Measurements from ENCODE around the gene FAF1.
"Not testable (repeated sequence)": the region's sequence is repeated elsewhere in the genome, so short reads cannot be mapped to it uniquely, and the experiment has no call there.

Gene FAF1

DNA sequence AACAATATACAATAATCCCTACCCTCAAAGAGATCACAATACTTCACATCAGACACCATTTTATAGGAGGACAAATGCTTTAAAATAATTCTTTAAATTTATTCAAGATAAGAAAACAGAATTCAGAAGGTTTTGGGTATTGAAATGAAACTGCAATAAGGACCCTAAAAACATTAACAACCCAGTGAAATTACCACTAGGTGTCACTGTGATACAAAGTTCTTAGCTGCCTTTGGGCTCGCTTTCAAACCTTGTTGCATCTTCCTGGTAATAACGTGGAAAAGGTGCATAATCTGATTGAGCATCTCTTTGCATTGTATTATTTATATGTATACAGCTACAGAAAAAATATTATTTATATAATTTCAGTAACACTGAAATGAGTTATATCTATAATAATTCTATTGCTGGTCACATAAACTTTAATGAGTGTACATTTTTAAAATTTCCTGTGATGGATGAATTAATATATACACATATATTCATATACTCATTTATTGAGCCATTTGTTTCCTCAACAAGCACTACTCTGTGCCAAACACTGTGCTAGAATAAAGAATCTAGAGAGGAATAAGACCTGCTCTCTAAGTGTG lies 185.2 kb downstream of the FAF1 start:
- DNase-seq (ENCODE audit: low spot score) = no peak

DNA sequence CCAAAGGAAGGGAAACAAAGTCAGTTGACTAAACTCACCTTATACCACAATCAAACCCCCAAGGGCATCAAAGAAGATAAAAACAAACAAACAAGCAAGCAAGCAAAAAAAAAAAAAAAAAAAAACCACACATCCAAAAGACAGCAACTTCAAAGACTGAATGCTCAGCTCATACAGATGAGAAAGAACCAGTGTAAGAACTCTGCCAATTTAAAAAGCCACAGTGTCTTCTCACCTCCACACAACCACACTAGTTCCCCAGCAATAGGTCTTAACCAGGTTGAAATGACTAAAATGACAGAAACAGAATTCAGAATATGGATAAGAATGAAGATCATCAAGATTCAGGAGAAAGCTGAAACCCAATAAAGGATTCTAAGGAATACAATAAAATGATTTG lies 193.4 kb downstream of the FAF1 start:
- DNase-seq (ENCODE audit: low spot score) = no peak

DNA sequence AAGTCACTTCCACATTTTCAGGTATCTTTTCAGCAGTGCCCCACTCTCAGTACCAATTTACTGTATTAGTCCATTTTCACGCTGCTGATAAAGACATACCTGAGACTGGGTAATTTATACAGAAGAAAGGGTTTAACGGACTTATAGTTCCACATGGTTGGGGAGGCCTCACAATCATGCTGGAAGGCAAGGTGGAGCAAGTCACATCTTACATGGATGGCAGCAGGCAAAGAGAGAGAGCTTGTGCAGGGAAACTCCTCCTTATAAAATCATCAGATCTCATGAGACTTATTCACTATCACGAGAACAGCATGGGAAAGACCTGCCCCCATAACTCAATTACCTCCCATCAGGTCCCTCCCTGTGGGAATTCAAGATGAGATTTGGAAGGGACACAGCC lies 203.5 kb downstream of the FAF1 start:
- not testable (repeated sequence) for DNase-seq (ENCODE audit: low spot score)

DNA sequence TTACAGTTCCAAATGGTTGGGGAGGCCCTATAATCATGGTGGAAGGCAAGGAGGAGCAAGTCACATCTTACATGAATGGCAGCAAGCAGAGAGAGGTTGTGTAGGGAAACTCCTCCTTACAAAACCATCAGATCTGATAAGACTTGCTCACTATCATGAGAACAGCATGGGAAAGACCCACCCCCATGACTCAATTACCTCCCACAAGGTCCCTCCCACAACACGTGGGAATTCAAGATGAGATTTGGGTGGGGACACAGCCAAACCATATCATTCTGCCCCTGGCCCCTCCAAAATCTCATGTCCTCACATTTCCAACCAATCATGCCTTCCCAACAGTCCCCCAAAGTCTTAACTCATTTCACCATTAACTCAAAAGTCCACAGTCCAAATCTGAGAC lies 205.3 kb downstream of the FAF1 start:
- DNase-seq (ENCODE audit: low spot score) = not testable (repeated sequence)

DNA sequence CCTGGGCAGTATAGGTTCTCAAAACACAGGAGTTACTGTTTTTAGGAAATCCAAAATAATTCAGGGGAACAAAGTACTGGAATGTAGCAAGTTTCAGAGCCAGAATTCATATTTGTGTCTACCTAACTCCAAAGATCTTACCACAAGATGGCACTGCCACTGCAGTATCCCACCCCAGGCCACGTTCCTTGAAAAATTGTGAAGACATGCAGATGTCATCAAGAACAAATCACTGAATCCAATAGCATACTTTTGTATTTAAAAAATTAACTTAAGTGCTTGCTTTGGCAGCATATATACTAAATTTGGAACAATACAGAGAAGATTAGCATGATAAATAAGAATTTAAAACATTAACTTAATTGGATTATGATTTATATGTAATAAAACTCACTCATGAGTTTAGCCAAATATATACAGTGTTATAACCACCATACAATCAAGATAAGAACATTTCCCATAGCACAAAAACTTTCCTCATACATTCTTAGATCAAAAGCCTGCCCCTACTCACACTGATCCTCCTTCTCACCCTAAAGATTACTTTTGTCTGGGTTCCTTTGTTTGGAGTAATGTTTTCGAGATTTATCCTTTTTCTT lies 209.9 kb downstream of the FAF1 start:
- DNase-seq (ENCODE audit: low spot score) = no peak

DNA sequence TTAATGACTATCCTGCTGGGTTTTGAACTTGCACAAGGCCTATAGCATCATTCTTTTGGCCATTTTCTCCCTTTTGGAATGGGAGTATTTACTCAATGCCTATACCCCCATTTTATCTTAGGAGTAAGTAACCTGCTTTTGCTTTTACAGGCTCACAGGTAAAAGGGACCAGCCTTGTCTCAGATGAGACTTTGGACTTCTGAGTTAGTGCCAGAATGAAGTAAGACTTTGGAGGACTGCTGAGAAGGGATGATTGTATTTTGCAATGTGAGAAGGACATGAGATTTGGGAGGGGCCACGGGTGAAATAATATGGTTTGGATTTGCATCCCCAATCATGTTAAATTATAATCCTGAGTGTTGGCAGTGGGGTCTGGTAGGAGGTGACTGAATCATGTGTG lies 212.7 kb downstream of the FAF1 start:
- no peak for DNase-seq (ENCODE audit: low spot score)

DNA sequence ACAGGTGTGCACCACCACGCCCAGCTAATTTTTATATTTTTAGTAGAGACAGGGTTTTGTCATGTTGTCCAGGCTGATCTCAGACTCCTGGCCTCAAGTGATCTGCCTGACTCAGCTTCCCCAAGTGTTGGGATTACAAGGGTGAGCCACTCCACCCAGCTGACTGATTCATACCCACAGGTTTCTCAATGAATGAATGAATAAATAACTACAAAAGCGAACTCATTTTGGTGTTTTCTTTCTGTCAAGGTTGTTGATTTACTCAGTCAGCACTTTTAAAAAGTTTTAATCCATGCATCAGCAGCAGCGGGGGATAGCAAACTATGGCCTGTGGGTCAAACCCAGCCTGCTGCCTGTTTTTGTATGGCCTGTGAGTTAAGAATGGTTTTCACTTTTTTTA lies 217.5 kb downstream of the FAF1 start:
- DNase-seq (ENCODE audit: low spot score) = no peak

DNA sequence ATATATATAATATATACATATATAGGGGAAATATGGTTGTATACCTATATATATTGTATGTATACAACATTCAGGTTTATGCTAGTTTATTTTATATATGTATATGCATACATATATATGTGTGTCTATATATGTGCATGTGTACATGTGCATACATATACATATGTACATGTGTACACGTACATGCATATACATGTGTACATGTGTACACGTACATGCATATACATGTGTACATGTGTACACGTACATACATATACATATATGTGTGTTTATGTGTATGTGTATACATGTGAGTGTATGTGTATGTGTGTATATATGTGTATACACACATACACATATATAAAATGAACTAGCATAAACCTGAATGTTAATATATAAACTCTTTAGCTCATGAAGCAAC lies 220.9 kb downstream of the FAF1 start:
- DNase-seq (ENCODE audit: low spot score) = no peak

DNA sequence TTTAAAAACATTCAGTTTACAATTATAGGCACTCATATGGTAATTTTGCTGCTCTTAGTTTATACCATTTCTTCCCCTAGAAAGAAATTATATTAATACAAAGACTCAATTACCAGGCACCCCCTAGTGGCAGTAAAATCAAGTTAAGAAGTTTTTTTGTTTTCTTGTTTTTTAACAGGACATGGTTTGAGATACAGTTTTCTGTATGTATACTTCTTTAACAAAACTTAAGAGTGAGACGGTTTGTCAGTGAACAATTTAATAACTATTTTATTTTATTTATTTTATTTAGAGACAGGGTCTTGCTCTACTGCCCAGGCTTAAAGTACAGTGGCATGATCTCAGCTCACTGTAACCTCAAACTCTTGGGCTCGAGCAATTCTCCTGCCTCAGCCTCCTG lies 224.6 kb downstream of the FAF1 start:
- no peak for DNase-seq (ENCODE audit: low spot score)

DNA sequence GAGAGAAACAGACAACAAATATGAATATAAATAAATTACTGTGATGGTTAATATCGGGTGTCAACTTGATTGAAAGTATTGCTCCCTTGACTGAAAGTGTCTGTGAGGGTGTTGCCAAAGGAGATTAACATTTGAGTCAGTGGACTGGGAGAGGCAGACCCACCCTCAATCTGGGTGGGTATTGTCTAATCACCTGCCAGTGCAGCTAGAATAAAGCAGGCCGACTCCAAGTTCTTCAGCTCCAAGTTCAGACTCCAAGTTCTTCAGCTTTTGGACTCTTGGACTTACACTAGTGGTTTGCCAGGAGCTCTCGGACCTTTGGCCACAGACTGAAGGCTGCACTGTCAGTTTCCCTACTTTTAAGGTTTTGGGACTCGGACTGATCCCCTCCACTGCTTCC lies 232.5 kb downstream of the FAF1 start:
- not testable (repeated sequence) for DNase-seq (ENCODE audit: low spot score)

DNA sequence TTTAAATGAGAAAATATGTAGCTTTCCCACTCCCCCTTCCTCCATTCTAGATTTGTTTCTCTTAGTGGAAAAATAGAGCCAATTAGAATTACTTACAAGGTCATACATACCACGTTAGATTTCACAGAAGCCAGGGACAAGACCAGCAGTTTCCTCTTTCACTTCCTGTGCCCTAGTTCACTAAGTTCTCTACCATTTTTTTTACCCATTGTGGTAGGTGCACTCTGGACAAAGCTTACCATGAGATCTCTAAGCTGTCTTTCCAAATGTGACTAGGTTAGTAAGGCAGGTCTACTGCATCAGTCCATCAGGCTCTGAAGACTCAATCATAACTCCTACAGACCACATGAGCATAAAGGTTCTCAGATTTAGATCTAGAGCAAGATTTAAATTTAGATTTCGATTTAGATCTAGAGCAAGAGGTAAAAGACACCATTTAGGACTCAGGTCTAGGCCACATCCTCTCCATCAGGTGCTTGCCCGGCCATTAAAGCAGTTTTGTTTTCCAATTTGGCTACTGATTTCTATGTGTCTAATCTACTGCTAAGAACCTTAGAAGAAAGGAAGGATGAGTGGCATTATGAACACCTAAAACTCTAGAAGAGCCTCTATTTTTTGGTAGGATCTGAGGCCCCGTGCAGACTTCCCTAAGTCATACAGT lies 235.3 kb downstream of the FAF1 start:
- DNase-seq (ENCODE audit: low spot score) = no peak

DNA sequence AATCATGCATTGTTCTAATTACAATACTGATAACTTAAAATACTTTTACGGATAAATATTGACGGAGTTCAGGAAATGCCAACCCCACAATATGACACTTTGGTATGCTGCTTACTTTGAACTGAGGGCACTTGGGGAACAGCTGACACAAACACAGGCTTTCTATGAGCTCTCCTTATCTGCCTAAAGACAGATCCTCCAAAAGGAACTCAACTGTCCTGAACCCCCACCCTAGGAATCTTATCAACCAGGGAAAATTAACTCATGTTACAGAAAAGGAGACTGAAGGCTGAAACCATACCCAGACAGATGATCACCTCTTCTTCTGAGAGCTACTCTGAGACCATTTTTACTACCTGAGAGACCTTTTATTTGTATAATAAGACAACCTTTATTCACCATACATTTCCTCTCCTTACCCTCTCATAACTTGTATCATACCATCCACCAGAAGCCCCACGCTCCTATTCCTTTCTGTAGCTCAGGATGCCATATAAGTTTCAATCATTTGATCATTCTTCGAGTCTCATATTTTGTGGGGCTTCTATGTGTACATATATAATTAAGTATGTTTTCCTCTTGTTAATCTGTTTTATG lies 239.5 kb downstream of the FAF1 start:
- DNase-seq (ENCODE audit: low spot score) = no peak

DNA sequence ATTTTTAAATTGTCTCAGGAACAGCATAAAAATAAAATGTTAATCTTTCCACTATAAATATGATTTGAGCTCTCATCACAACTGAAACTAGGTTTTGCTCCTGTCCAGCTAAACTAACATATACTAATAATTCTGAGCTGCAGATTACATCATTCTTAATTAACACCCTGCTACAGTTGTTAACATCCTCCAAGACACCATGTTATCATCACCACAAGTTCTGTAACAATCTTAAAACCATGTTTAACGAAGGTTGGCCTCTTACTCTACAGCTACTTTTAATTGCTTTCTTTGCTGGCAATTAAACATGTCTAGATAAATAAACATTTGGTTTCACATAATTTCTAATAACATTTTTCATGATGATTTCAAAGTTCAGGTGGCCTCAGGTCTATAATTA lies 240.9 kb downstream of the FAF1 start:
- no peak for DNase-seq (ENCODE audit: low spot score)

DNA sequence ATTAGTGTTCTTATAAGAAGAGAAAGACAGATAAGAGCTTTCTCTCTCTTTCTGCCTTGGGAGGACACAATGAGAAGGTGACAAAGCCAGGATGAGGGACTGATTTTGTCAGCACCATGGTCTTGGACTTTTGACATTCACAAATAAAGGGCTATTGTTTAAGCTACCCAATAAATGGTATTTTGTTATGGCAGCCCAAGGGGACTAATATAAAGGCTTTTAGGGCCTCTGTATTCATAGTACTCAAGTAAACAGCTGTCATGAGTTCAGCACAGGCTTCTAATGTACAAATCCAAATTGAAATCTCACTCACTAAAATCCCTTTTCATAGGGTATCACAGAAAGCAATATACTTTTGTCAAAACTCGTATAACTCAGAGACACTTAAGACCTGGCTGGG lies 242.7 kb downstream of the FAF1 start:
- no peak for DNase-seq (ENCODE audit: low spot score)

DNA sequence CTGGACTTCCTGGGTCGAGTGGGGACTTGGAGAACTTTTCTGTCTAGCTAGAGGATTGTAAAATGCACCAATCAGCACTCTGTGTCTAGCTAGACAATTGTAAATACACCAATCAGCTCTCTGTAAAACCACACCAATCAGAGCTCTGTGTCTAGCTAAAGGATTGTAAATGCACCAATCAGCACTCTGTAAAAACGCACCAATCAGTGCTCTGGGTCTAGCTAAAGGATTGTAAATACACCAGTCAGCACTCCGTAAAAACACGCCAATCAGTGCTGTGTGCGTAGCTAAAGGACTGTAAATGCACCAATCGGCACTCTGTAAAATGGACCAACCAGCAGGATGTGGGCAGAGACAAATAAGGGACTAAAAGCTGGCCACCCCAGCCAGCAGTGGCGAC lies 243.6 kb downstream of the FAF1 start:
- not testable (repeated sequence) for DNase-seq (ENCODE audit: low spot score)

DNA sequence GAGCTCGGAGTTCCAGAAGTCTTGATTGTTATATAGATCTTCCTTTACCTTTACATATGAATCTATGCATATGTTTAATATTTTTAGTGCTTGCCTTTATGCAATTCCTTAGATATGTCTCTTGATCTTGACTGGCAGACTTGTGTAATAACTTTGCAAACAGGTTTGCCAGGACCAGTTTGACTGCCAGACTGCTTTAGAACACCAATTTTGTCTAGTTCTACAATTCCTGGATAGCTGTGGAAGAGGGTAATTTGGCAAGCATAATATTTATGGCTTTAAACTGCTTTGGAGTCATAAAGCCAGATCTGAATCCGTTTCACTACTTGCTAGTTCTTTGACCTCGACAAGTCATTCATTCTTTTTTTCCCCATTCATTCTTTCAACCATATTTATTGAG lies 250.0 kb downstream of the FAF1 start:
- DNase-seq (ENCODE audit: low spot score) = no peak

DNA sequence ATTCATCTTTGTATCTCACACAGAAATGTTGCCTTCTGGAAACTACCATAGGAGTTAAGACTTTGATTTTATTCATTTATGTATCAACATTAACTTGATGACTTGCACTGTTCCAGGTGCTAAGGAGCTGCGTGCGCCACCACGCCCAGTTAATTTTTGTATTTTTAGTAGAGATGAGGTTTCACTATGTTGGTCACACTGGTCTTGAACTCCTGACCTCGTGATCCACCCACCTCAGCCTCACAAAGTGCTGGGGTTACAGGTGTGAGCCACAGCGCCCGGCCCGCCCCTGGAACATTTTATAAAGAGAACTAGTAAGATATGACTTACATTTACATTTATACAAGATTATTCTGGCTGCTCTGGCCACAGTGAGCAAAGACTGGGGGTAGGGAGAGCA lies 252.2 kb downstream of the FAF1 start:
- no peak for DNase-seq (ENCODE audit: low spot score)

DNA sequence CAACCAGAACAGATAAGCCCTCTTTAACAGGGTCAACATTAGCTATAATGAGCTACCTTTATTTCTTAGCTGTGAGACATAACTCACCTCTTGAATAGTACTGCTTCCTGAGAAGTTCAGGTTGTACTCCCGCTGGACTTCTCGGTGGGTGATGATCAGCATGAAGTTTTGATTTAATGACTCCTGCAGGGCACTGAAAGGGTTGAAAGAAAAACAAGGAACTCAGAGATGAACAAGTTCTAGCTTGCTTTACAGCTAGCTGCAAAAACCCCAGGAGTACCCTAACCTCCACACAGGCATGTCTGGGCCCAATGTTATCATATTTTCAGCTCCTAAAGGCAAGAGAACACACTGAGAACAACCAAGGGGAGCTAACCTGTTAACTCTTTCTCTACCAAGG lies 254.4 kb downstream of the FAF1 start:
- no peak for DNase-seq (ENCODE audit: low spot score)

DNA sequence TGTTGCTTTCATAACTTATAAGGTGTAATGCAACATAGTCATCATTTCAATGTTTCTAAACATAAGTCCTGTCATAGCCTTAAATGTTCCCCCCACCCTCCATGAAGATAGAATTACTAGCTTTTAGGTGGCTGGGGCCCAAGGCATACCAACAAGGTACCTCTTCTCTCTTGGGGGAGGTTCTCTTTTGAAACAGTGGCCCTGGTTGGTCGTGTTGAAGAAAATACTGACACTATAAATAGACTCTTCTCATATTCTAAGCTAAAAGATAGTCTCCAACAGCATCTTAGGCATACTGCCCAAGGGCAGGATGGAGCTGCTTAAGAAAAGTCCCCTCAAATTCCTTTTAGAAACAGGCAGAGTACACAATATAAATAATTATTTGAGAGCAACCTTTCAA lies 255.0 kb downstream of the FAF1 start:
- no peak for DNase-seq (ENCODE audit: low spot score)

DNA sequence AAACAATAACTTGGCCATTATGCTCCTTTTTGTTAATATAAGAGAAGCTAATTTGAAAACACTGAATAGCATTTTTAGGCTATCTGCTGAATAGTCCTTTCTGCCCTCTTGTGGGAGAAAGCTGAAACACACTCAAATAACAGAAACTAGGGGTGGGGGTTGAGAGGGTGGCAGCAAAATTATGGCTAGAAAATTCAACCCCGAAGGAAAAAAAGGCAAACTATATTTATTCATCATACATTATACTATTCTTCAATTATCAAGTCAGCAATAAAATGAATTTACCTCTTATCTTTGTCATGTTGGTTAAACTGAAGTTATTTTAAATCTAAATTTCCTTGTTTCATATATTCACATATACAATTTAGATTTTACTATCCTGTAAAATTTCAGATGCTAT lies 255.9 kb downstream of the FAF1 start:
- DNase-seq (ENCODE audit: low spot score) = no peak

DNA sequence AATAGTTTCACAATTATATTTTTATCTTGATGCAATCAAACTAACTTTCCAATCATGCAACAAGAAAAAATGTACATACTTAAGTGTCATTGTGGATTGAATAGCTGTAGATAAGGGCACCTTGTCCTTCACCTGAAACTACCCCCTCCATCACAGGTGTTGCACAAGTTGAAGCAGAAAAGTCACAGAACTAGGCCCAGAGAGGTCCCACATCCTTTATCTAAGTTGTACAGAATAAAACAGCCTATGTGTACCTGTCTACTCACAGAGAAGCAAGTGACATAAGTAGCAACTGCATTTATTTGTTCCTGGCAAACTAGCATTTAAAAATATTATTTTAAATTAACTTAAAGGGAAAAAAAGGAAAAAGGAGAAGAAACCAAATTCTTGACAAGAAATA lies 256.8 kb downstream of the FAF1 start:
- DNase-seq (ENCODE audit: low spot score) = no peak

DNA sequence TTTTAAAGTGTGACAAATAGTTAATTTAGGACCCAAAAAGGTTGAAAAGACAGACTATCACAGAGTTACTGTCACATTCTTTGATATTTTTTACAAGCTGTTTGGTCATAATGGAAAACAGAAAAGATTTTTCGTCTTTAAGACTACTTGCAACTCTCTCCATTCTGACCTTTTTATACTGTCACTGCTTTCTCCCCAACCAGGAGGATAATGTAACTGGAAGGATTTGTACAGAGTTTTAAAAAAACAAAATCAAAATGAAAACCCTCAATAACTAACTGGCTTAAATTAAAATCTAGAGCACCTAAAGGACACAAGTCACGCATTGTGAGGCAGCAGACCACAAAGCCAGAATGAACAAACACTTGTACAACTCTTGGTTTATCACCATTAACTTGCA lies 257.7 kb downstream of the FAF1 start:
- DNase-seq (ENCODE audit: low spot score) = no peak

DNA sequence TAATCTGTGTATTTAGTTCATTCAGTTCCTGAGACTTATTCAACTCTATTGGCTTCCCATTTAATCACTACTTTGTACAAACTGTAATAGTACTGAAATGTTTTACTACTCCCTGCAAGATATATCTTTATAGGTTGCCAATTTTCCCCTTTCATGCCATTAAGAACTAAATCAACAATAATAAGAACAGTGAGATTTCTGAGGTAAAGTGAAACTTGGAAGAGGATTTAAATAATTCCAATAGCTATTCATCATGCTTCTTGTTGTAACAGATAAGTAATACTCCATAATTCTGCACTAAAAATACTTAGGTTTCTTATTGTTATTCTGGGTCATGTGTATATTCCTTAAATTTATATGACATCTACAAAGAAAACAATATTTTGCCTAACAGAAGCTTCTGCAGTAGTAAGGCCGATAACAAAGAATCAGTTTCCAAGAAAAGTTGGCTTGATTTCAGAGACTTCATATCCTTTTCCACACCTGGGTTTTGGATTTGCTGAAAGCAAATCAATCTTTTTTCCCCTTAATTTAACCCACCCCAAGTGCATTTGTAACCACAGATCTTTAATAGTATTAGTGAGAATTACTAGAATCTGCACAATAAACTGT lies 258.3 kb downstream of the FAF1 start:
- no peak for DNase-seq (ENCODE audit: low spot score)

Measured in left forelimb (tissue), 1 donor.